WERI-Rb-1 (cell line): Measurements from ENCODE around the gene LASP1.

Source experiments
- DNase-seq: peaks from one replicate; pipeline ENCODE4 v3.0.0-alpha.2; 2020
- H3K27ac ChIP-seq: fragments of 250-450 bp; sonication (Bioruptor Pico); 2 replicates; pipeline ENCODE4 v1.5.1; 2020; ENCODE audit warnings: mild to moderate bottlenecking, moderate library complexity
- H3K27me3 ChIP-seq: fragments of 250-450 bp; sonication (Bioruptor Pico); 2 replicates; pipeline ENCODE4 v1.5.1; 2021; ENCODE audit warnings: mild to moderate bottlenecking, low read depth, moderate library complexity; ENCODE audit not compliant: insufficient read depth, severe bottlenecking
- H3K36me3 ChIP-seq: fragments of 250-450 bp; sonication (Bioruptor Pico); 2 replicates; pipeline ENCODE4 v1.5.1; 2020; ENCODE audit warnings: mild to moderate bottlenecking, moderate library complexity
- H3K4me3 ChIP-seq: 2 replicates; pipeline ENCODE4 v1.5.1; 2011; ENCODE audit warnings: low read depth, mild to moderate bottlenecking, control low read depth, low read length
- H3K9me3 ChIP-seq: fragments of 250-450 bp; sonication (Bioruptor Pico); 2 replicates; pipeline ENCODE4 v1.5.1; 2021; ENCODE audit warnings: mild to moderate bottlenecking, moderate library complexity; ENCODE audit not compliant: severe bottlenecking
- CTCF ChIP-seq: IDR thresholded peaks from 2 replicates; pipeline ENCODE4 v1.5.1; 2011; ENCODE audit warnings: low read depth, mild to moderate bottlenecking, control low read depth, inconsistent platforms, low read length

Gene LASP1

GRCh38 chr17:38918129-38918913, 48.5 kb downstream of the LASP1 start:
- Histone ChIP-seq H3K4me3 (no peak overlapping the region), H3K36me3 (peaks cover 12% of the 10 kb centered on the region), H3K27ac (0 out of 2 replicates have a peak overlapping the region, but pooled peaks have one; percentile 1), H3K9me3 (no peaks in the 10 kb centered on the region), H3K27me3 (no peaks in the 10 kb centered on the region)
- peak; percentile 87 for TF ChIP-seq CTCF
- DNase-seq = peak; percentile 78

GRCh38 chr17:38918916-38919315, 49.1 kb downstream of the LASP1 start:
- Histone ChIP-seq H3K9me3 (no peaks in the 10 kb centered on the region), H3K36me3 (peaks cover 12% of the 10 kb centered on the region), H3K4me3 (no peak overlapping the region), H3K27ac (no peak overlapping the region), H3K27me3 (no peaks in the 10 kb centered on the region)
- DNase-seq = no peak
- TF ChIP-seq CTCF = no peak

GRCh38 chr17:38919316-38920078, 49.6 kb downstream of the LASP1 start:
- DNase-seq = no peak
- H3K27ac ChIP-seq = no peak overlapping the region
- no peak overlapping the region for H3K4me3 ChIP-seq
- peaks cover 12% of the 10 kb centered on the region for H3K36me3 ChIP-seq
- no peaks in the 10 kb centered on the region for H3K27me3 ChIP-seq
- no peak for TF ChIP-seq CTCF
- no peaks in the 10 kb centered on the region for H3K9me3 ChIP-seq

GRCh38 chr17:38920374-38921291, 50.8 kb downstream of the LASP1 start:
- Histone ChIP-seq H3K27ac (no peak overlapping the region), H3K36me3 (peaks cover 7% of the 10 kb centered on the region), H3K9me3 (no peaks in the 10 kb centered on the region), H3K27me3 (no peaks in the 10 kb centered on the region), H3K4me3 (no peak overlapping the region)
- TF ChIP-seq CTCF = no peak
- DNase-seq = no peak

- TF ChIP-seq CTCF = no peak
- H3K9me3 ChIP-seq = no peaks in the 10 kb centered on the region
- H3K27me3 ChIP-seq = no peaks in the 10 kb centered on the region
- no peak overlapping the region for H3K27ac ChIP-seq
- H3K36me3 ChIP-seq = 0 out of 2 replicates have a peak, but pooled peaks cover 3% of the 10 kb centered on the region
- DNase-seq = no peak
- no peak overlapping the region for H3K4me3 ChIP-seq
Measured at GRCh38 chr17:38921756-38922411, 52.0 kb downstream of the LASP1 start.
